Activated gamma-delta T cell treated with anti-CD3 and anti-CD28 coated beads, Interleukin-2, amount 50 U/mL, for 16 hours (primary cell): ENCODE data around the gene INCENP.

Source experiments
- DNase-seq: peaks from one replicate; pipeline ENCODE4 v3.0.0-alpha.2; 2020; ENCODE audit warnings: low read depth

The INCENP gene

DNA sequence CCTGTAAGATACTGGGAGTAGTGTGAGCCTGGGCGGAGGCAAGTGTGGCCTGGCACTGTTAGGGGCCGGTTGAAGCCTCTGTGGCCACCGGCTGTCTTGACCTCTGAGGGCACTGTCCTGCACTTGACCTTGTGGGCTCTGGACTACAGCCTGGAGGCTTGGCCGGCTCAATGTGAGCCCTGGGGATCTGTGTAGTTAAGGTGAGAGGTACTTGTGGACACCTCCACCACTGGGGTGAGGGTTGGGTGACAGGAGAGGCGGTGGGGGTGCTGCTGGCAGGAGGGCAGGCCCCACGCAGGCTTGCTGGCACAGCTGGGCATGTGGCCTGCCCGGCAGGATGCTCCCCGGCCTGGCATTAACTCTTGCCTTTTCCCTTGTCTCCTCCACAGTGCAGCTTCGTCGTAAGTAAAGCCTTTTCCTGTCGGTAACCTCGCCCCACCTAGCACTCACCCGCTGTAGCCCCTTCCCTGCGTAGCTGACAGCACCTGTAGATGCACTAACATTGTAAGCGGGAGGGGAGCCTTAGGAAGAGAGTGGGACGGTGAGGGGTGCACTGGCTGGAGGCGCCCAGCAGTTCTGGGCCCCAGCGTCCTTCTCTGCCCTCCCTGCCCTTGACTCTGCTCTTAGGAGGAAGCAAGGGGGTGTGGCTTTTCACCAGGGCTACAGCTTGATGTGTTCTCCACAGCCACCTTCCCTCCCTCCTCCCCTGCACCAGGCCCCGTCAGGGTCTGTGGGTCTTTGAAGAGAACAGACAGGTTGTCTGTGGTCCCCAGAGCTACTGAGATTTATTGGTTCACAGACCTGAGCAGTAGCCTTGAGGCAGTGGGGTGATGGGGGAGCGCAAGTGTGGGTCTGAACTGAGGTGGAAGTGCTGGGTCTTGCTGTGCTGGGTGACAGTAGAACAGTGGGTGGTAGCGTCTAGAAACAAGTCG is 17.6 kb downstream of the INCENP start:
- no peak for DNase-seq

DNA sequence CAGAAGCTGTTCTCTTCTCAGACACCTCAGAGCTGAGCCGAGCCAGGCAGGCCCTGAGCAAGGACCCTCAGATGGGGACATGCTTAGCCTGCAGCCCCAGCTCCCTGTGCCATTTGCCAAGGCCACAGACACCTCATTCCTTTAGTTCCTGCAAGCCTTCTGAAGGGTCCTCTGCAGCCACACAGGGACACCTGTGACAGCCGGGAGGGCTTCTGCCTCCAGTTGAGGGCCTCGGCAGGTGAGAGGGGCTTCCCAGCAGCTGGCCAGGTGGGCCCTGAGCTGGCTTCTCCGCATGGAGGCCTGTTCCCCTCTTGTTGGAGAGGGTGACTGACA is 18.2 kb downstream of the INCENP start:
- DNase-seq: no peak

DNA sequence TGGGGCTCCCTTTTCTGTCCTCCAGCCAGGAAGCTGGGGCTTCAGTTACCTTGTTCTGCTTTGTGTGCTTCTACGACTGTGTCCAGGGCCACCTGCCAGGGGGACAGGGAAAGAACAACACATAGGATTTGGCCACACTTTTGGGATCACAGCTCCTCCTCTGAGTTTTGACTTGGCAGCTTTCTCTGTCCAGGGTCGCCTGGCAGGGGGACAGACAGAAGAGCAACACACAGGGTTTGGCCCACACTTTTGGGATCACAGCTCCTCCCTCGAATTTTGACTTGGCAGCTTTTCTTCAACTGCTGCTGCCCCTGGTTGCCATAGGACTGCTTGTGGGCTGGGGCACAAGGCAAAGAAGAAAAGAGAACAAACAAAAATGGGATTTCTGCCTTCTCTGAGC is 19.1 kb downstream of the INCENP start:
- DNase-seq: no peak

DNA sequence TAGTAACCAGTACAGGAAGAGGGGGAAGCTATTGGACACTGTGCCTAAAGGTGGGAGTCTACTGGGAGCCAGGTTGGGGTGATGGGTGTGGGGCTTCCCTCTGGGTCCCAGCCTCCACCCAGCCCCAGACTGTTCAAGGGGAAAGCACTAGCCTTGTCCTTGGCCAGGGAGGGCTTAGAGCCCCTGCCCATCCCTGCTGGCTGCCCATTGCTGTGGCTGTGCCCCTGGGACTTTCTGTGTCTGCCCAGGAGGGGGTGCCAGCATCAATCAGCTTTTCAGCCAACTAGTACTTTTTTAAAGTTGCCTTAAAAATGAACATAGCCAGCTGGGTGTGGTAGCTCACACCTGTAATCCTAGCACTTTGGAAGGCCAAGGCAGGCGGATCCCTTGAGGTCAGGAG is 19.9 kb downstream of the INCENP start:
- DNase-seq: no peak

DNA sequence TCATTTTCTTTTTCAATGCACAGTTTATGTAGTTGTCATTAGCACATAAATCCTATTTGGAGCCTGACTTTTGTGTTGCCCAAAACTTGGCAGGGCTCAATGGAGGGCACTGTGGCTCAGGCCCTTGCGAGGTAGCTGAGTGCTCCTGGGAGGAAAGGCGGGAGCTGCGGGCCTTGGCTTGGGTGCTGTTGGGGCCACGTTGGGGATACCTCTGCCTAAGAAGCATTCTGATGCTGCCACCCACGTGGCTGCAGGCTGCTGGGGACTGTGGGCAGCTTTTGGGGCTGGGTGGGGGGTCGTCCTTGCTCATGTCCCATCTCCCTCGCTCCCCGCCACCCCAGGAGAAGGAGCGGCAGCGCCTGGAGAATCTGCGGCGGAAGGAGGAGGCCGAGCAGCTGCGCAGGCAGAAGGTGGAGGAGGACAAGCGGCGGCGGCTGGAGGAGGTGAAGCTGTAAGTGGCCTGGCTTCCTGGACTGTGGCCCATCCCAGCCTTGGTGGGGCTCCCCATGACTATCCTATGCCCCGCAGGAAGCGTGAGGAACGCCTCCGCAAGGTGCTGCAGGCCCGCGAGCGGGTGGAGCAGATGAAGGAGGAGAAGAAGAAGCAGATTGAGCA is 20.9 kb downstream of the INCENP start:
- DNase-seq: no peak

DNA sequence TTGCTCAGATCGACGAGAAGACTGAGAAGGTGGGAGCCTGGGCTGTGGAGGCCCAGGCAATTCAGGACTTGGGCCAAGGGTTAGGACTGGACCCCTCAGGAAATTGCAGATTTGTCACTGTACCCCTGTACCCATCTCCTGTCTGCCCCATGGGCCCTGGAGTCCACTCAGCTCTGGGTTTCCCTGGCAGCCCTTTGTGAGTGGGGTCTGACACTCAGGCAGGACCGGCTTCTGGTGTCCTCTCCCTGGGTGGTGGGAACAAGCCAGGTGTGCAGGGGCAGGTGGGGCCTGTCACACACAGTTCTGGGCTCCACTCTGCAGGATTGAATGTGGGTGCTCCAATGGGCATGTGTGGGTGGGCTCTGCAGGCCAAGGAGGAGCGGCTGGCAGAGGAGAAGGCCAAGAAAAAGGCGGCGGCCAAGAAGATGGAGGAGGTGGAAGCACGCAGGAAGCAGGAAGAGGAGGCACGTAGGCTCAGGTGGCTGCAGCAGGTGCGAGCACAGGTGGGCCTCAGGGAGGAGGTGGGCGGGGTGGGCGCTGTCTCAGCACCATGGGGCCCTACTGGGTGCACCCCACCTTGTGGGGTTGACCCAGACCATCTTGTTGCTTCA is 21.6 kb downstream of the INCENP start:
- no peak for DNase-seq

DNA sequence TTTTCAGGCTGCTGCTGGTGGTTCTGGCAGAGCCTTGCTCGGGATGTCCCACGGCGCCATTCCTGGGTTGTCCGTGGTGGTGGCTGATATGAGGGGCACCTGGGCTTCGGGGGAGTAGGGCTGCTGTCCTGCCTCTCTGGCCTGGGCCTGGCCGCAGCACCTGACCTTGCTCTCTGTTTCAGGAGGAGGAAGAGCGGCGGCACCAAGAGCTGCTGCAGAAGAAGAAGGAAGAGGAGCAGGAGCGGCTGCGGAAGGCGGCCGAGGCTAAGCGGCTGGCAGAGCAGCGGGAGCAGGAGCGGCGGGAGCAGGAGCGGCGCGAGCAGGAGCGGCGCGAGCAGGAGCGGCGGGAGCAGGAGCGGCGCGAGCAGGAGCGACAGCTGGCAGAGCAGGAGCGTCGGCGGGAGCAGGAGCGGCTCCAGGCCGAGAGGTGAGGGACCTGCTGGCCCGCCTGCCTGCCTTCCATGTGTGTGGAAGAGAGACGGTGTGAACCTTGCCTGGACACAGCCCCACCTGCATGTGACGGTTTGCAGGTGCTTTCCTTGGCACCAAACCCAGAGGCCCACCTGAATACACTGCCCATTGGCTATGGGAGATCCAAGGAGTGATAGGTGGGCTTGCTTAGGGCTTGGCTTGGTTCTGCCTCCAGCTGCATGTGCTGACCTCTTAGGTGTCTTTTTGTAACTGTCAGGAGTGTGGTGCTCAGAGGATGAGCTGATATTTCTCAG is 22.8 kb downstream of the INCENP start:
- no peak for DNase-seq

DNA sequence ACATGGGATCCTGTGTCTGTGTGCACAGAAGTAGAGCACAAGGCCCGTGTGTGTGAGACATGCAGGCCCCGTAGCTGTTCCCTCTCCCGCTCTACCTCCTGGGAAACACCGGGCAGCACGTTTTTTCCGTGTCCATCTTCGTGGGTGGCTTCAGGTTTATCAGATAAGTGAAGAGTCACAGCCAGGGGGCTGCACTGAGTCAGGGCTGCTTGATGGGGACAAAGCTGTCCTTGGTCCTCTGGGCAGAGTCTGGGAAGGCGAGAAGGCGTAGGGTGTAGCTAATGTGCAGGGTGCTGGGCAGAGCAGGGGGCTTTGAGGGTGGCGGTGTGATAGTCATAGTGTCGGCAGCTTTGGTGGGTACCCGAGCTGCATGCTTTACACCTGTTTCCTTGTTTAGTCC is 23.7 kb downstream of the INCENP start:
- DNase-seq: no peak

DNA sequence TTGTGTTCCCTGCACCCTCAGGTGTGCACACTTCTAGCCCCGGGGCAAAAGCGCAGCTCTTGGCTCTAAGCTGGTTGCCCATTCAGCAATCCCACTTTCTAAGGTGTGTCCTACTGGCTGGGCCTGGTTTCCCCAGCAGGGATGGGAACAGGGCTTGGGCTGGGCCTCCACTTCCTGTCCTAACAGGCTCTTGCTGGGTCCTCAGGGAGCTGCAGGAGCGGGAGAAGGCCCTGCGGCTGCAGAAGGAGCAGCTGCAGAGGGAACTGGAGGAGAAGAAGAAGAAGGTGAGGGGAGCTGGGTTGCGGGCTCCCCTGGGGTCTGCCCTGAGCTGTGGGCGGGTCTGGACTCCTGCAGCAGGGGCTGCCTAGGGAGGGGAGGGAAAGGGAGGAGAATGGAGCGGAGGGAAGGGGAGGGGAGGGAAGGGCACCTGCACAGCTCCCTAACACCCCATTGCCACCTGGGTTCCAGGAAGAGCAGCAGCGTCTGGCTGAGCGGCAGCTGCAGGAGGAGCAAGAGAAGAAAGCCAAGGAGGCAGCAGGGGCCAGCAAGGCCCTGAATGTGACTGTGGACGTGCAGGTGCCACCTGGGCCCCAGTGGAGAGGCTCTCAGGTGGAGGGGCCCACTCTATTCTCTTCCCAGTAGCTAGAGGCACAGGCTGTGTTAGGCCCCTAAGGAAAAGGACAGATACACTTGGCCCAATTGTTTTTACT is 24.6 kb downstream of the INCENP start:
- DNase-seq: no peak

DNA sequence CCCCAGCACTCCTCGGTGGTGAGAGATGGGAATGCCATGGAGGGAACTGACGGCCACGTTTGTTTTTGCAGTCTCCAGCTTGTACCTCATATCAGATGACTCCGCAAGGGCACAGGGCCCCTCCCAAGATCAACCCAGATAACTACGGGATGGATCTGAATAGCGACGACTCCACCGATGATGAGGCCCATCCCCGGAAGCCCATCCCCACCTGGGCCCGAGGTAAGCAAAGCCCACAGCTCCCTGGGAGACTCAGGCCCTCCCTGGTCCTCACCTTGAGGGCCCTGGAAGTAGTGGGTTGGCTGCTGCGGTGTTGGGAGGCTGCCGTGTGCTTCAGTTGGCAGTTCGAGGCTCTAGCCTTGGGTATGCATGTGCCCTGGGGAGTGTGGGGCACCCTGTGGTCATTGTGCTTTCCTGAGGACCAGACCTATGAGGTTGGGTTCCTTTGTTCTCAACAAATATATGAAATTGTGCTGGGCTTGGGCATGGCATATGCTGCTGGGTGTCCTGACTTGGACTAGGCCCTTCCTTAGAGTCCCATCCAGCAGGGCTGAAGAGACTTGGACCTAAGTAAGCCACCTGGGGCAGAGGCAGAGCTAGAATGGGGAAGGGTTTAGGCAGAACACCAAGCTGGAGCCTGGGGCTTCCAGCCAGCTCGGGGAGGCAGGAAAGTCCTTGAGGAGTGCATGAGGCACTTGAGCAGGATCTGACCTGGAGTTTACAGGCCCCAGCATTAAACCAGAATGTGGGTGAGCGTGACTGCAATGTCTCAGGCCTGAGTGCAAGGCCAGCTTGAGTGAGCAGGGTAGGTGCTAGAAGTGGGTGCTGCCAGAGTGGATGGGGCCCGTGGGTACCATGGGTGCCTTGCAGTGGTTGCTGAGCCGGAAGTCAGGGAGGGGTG is 26.4 kb downstream of the INCENP start:
- DNase-seq: no peak

DNA sequence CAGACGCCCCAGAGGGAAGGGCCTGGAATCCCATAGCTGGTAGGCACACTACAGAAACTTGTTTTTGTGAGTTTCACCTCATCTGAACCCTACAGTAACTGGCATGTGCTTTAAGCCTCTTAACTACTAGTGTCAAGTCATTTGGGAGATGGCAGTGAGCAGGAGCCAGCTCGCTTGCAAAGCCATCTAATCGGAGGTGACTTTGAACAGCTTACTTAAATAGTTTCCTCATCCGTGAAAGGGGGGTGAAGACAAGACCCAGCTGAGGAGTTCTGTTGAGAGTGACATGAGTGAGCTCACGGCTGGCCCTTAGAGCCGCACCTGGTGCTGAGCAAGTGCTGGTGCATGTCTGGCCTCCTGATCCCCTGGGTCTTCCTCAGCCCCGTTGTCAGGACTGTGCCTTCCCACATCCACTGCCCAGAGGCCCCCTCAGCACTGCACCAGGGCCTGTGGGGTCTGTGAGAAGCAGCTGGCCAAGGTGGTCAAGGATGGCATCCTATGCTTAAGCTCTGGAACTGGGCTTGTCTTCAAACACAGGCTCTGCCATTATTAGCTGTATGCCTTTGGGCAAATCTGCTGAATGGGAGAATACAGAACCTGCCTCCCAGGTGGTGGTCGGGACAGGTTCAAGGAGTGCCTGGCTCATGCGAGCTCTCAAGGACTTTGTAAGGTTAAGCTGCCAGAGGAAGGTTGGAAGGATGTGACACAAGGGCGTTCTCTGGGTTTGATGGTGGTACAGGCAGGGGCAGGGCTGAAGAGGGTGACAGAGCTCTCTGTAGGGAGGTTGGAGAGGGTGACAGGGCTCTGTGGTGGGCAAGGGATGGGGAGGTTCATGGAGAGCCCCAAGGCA is 27.3 kb downstream of the INCENP start:
- no peak for DNase-seq

DNA sequence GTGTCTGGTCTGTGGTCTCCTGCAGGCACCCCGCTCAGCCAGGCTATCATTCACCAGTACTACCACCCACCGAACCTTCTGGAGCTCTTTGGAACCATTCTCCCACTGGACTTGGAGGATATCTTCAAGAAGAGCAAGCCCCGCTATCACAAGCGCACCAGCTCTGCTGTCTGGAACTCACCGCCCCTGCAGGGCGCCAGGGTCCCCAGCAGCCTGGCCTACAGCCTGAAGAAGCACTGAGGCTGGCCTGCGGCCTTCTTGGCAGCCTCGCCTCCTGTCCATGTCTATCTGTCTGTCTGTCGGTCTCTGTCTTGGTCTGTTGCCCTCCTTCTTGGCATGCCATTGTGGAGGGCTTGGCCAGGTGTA is 27.9 kb downstream of the INCENP start:
- no peak for DNase-seq

DNA sequence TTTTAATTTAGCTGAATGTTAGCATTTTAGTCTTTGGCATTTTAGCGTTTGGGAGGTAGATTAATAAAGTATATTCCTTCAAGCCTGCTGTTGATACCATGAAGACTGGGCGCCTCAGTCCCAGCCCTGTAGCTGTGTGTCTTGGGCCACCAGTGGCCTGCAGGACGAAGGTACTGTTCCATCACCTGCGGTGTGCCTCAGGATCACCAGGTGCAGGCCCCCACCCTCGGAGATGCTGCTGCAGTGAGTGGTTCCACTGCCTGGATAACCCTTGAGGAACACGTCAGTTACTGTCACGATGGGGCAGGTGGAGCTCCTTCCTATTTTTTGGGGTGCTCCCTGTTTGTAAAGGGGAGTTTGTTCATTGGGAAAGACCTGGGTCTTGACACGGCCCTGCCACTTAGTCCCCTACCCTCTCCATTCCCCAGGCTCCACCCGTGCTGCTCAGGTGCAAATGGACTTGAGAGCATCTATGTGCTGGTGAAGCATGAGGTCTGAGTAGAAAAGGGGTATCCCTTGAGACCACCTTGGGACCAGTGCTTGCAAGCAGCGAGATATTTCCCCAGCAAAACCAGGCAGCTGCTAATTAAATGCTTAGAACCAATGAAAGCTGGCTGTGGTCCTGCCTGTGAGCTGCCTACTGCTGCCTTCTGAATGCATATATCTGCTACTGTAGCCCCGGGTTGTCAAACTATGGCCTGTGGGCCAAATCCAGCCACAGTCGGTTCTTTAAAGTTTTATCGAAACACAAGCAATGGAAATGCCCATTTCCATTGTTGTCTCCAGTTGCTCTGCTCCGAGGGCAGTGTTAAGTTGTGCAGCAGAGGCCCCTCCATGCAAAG is 28.7 kb downstream of the INCENP start:
- no peak for DNase-seq

DNA sequence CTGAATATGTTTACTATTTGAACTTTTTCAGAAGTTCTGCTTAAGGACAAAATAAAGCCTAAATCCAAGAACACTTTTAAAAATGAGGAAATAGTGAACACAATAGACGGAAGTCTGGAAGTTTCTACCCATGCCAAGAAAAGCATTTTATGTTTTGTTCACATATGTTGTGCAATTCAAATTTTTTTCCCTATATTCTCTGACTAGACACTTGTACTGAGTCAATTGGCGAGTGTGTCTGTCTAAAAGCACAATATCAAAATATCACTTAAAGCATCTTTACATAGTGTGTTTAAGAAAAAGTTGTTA is 29.2 kb downstream of the INCENP start:
- no peak for DNase-seq

DNA sequence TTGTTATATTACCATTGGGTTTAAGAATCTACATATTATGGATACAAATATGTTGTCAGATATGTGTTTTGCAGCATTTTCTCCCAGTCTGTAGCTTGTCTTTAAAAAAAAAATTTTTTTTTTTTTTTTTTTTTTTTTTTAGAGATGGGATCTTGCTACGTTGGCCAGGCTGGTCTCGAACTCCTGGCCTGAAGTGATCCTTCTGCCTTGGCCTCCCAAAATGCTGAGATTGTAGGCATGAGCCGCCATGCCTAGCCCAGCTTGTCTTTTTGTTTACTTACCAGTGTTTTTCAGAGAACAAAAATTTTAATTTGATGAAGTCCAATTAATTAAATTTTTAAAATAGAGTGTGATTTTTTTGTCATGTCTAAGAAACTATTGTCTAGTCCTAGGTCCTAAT is 29.8 kb downstream of the INCENP start:
- DNase-seq: no peak

DNA sequence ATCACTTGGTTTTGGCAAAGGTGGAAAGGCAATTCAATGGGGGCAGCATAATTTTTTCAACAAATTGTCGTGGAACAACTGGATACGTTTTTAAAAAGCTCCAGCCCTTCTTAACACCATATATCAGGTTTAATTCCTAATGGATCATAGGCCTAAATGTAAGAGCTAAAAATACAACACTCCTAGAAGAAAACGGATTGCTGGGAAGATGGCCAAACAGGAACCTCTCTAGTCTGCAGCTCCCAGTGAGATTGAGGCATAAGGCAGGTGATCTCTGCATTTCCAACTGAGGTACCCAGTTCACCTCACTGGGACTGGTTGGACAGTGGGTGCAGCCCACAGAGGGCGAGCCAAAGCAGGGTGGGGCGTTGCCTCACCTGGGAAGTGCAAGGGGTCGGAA is 33.8 kb downstream of the INCENP start:
- DNase-seq: no peak

DNA sequence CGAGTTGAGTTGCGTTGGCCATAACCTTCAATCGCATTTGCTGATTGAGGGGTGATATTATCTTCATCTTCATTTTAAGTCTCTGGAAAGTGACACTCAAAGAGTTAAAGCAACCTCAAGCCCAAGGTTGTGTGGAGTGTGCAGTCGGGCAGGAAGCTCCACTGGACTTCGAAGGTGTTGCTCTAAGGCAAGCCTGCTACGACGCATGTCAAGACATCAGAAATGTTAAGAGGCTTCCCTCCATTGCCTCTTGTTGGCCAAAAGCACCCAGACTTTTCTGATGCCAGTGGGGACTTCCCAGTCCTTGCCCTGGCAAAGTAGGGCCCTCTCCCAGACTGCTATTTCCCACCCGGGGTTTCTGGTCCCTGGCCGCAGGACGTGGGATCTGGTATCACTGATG is 42.6 kb downstream of the INCENP start:
- DNase-seq: no peak

DNA sequence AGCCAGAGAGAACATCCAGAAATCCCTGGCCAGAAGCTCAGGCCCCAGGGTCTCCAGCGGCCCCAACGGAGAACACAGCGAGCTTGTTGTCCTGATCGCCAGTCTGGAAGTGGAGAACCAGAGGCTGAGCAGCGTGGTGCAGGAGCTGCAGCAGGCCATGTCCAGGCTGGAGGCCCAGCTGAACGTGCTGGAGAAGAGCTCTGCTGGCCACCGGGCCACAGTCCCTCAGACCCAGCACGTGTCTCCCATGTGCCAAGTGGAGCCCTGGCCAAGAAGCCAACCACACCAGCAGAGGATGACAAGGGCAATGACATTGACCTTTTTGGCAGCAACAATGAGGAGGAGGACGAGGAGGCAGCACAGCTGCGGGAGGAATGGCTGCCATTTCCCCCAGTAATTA is 45.6 kb downstream of the INCENP start:
- DNase-seq: no peak

DNA sequence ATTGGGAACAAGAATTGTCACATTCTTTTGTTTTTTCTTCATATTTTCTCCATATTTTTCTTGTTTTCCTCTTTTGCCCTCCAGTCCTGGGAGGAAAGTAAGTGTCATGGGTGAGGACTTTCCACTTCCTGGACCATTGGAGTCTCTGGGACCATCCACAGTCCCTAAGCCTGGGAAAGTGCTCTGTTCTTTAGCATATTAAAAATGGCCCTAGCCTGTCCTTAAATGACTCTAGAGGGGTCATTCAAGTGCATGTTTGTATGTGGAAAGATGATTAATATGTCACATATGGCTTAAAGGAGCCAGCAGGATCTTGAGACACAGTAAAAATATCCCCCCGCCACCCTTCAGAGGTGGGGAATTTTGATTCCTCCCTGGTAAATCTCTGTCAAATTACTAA is 46.1 kb downstream of the INCENP start:
- DNase-seq: no peak
